ENCODE results near the gene BEGAIN. TPM values are rescaled to one million over a fixed set of nuclear protein-coding genes. Genes with fewer than 3 reads are reported as not detected.

BEGAIN gene
- total RNA-seq, 6 experiments from 2014 or later = 0.05 to 0.20 (median 0.14) TPM; not detected in 1

- no peaks in the 10 kb centered on the region for H3K36me3 Mint-ChIP-seq (ENCODE audit: low read depth)
- TF ChIP-seq, protein P1, sequence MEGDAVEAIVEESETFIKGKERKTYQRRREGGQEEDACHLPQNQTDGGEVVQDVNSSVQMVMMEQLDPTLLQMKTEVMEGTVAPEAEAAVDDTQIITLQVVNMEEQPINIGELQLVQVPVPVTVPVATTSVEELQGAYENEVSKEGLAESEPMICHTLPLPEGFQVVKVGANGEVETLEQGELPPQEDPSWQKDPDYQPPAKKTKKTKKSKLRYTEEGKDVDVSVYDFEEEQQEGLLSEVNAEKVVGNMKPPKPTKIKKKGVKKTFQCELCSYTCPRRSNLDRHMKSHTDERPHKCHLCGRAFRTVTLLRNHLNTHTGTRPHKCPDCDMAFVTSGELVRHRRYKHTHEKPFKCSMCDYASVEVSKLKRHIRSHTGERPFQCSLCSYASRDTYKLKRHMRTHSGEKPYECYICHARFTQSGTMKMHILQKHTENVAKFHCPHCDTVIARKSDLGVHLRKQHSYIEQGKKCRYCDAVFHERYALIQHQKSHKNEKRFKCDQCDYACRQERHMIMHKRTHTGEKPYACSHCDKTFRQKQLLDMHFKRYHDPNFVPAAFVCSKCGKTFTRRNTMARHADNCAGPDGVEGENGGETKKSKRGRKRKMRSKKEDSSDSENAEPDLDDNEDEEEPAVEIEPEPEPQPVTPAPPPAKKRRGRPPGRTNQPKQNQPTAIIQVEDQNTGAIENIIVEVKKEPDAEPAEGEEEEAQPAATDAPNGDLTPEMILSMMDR (IDR thresholded peaks at IDR 0.05) = no peak
These were observed 38.9 kb downstream of the BEGAIN start for GRCh38 chr14:100548295-100548655.

DNA sequence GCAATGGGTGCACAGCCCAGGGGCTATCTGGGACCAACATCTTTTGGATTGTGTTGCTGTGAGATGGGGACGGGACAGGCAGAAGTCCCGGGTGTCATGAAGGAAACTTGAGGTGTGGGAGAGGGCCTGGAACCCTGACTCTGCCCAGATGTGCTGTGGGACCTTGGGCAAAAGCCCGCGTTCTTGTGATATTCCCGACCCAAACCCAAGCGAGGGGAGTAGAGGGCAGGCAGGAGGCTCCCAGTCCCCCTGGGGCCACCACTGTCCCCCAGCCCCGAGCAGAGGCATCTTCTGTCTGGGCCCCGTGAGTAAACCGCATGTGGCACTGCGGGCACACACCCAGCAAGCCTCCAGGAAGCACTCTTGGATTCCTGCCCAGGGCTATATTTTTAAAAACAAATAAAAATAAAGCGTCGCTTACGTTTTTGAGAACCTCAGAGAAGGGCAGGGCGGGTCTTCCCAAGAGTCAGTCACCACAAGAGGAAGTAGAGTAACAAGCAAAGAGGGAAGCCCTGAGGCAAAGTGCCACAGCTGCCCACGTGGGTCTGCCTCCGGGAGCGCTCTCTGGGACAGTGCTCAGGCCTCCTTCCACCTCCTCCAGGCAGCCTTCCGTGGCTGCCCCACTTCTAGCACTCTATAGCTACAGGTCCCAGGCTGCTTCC is 39.5 kb downstream of the BEGAIN start:
- TF ChIP-seq, protein P1 (IDR thresholded peaks at IDR 0.05) = no peak
- H3K4me3 Mint-ChIP-seq = no peak overlapping the region
- H3K36me3 Mint-ChIP-seq (ENCODE audit: low read depth) = no peaks in the 10 kb centered on the region
- H3K4me1 Mint-ChIP-seq (ENCODE audit: low read depth) = no peaks in the 10 kb centered on the region
- H3K9me3 Mint-ChIP-seq = no peaks in the 10 kb centered on the region
- no peak overlapping the region for H3K27ac Mint-ChIP-seq
- peak; percentile 30 for DNase-seq
- H3K27me3 Mint-ChIP-seq (ENCODE audit: insufficient read depth) = peaks cover 14% of the 10 kb centered on the region

More at GRCh38 chr14:100548295-100548655, 38.9 kb downstream of the BEGAIN start:
- Mint-ChIP-seq H3K4me1 (ENCODE audit: low read depth) (no peaks in the 10 kb centered on the region), H3K9me3 (no peaks in the 10 kb centered on the region), H3K27me3 (ENCODE audit: insufficient read depth) (peaks cover 15% of the 10 kb centered on the region), H3K4me3 (no peak overlapping the region), H3K27ac (no peak overlapping the region)
- DNase-seq = no peak

- H3K4me3 Mint-ChIP-seq = no peak overlapping the region
- no peak for DNase-seq
- H3K27ac Mint-ChIP-seq = no peak overlapping the region
- H3K9me3 Mint-ChIP-seq = no peaks in the 10 kb centered on the region
- no peaks in the 10 kb centered on the region for H3K4me1 Mint-ChIP-seq (ENCODE audit: low read depth)
- no peaks in the 10 kb centered on the region for H3K36me3 Mint-ChIP-seq (ENCODE audit: low read depth)
- H3K27me3 Mint-ChIP-seq (ENCODE audit: insufficient read depth) = peaks cover 14% of the 10 kb centered on the region
- TF ChIP-seq, protein P1 (IDR thresholded peaks at IDR 0.05) = no peak
These were observed 41.2 kb downstream of the BEGAIN start for GRCh38 chr14:100546051-100546443.

DNA sequence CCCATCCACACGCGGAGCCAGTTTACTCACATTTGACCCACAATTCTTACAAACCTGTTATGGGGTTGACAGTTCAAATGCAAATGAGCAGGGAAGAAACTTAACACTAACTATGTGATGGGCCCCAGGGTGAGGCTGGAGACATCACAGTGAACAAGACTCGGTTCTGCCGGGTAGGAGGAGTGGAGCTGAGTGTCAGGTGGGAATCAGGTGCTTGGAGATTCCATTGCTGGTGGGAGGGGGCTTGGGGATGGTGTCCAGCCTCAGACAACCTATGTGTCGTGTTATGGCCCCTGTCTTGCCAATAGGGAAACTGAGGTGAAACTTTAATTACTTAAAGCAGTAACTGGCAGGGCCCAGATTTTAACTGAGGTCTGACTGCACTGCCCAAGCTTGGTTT is 41.9 kb downstream of the BEGAIN start:
- Mint-ChIP-seq H3K9me3 (no peaks in the 10 kb centered on the region), H3K4me1 (ENCODE audit: low read depth) (no peaks in the 10 kb centered on the region), H3K4me3 (no peak overlapping the region), H3K27me3 (ENCODE audit: insufficient read depth) (peaks cover 14% of the 10 kb centered on the region), H3K36me3 (ENCODE audit: low read depth) (no peaks in the 10 kb centered on the region), H3K27ac (no peak overlapping the region)
- no peak for DNase-seq
- TF ChIP-seq, protein P1 (IDR thresholded peaks at IDR 0.05) = no peak

- H3K4me3 Mint-ChIP-seq = no peak overlapping the region
- DNase-seq = no peak
- peaks cover 14% of the 10 kb centered on the region for H3K27me3 Mint-ChIP-seq (ENCODE audit: insufficient read depth)
- H3K9me3 Mint-ChIP-seq = no peaks in the 10 kb centered on the region
- no peaks in the 10 kb centered on the region for H3K36me3 Mint-ChIP-seq (ENCODE audit: low read depth)
- H3K27ac Mint-ChIP-seq = no peak overlapping the region
- no peaks in the 10 kb centered on the region for H3K4me1 Mint-ChIP-seq (ENCODE audit: low read depth)
- TF ChIP-seq, protein P1 (IDR thresholded peaks at IDR 0.05) = no peak
These were observed 42.6 kb downstream of the BEGAIN start for GRCh38 chr14:100544506-100545141.

All from HFFc6 (cell line).